SW480 (cell line): ENCODE results near the gene SNX12.

Source experiments
- DNase-seq: peaks from one replicate; pipeline ENCODE4 v3.0.0-alpha.2; 2016; ENCODE audit warnings: low spot score

Gene SNX12

GRCh38 chrX:71068044-71068918, at the start of gene SNX12:
TSS of gene SNX12 (minus strand) at chrX:71068334. CDS start at chrX:71068306, 28 bp downstream.
- DNase-seq, result peak; percentile 94

- DNase-seq, result no peak
Observed at GRCh38 chrX:71117358-71117757, 49.2 kb upstream of the SNX12 start.

GRCh38 chrX:71111921-71112431, 43.8 kb upstream of the SNX12 start:
- DNase-seq, result no peak

- DNase-seq, result peak; percentile 28
Observed at GRCh38 chrX:71111141-71111843, 43.2 kb upstream of the SNX12 start, which contains the start of gene IL2RG. TSS of gene IL2RG (minus strand) at chrX:71111577. CDS start at chrX:71111539, 38 bp downstream.

- DNase-seq, result no peak
Observed at GRCh38 chrX:71109051-71109450, 40.9 kb upstream of the SNX12 start.

- no peak for DNase-seq
Observed at GRCh38 chrX:71107762-71108360, 39.7 kb upstream of the SNX12 start.

- DNase-seq, result no peak
Observed at GRCh38 chrX:71107245-71107644, 39.1 kb upstream of the SNX12 start.

GRCh38 chrX:71106427-71106826, 38.3 kb upstream of the SNX12 start, which contains the start of gene CXorf65:
TSS of gene CXorf65 (minus strand) at chrX:71106740. CDS start at chrX:71106556, 184 bp downstream.
- peak; percentile 23 for DNase-seq

- no peak for DNase-seq
Observed at GRCh38 chrX:71105628-71106027, 37.5 kb upstream of the SNX12 start.

GRCh38 chrX:71103110-71103983, 35.2 kb upstream of the SNX12 start:
- DNase-seq, result no peak

- no peak for DNase-seq
Observed at GRCh38 chrX:71102292-71102691, 34.2 kb upstream of the SNX12 start.

- no peak for DNase-seq
Observed at GRCh38 chrX:71100581-71101505, 32.7 kb upstream of the SNX12 start.

GRCh38 chrX:71099736-71100135, 31.6 kb upstream of the SNX12 start:
- no peak for DNase-seq

- DNase-seq, result no peak
Observed at GRCh38 chrX:71098951-71099506, 30.9 kb upstream of the SNX12 start.

- peak; percentile 58 for DNase-seq
Observed at GRCh38 chrX:71098302-71098701, 30.2 kb upstream of the SNX12 start.

- DNase-seq, result no peak
Observed at GRCh38 chrX:71096760-71097032, 28.6 kb upstream of the SNX12 start.

GRCh38 chrX:71095981-71096759, 28.0 kb upstream of the SNX12 start:
- DNase-seq, result peak; percentile 61

- DNase-seq, result peak; percentile 84
Observed at GRCh38 chrX:71095555-71095980, 27.4 kb upstream of the SNX12 start, which contains the start of gene FOXO4. TSS of gene FOXO4 (plus strand) at chrX:71095851. CDS start at chrX:71096529, 678 bp downstream.

- no peak for DNase-seq
Observed at GRCh38 chrX:71095033-71095432, 26.9 kb upstream of the SNX12 start.
